Stimulated activated CD4-positive, alpha-beta T cell treated with anti-CD3 and anti-CD28 coated beads, TNF-alpha, amount 100 ng/mL, for 48 hours (primary cell): ENCODE data around the gene NRIP3.

Experiments used
- DNase-seq, 3 donors: peaks; one replicate each; pipeline ENCODE4 v3.0.0-alpha.2; 2020; ENCODE audit warnings: low read depth in 3 of 3

Gene NRIP3

GRCh38 chr11:8932564-8933180 is 71.1 kb downstream of the NRIP3 start, which contains the start of gene C11orf16:
TSS of gene C11orf16 (minus strand) at chr11:8932947. CDS start at chr11:8932308, 639 bp downstream.
- DNase-seq = no peak
